Thoracic aorta (tissue), 2 donors: ENCODE results near the gene TMPRSS3. TPM values are rescaled to one million over a fixed set of nuclear protein-coding genes. Genes with fewer than 3 reads are reported as not detected.

Source experiments
- ATAC-seq: fragments of 150-250 bp; one replicate; pipeline ENCODE4 v1.8.0; 2017; ENCODE audit warnings: low read depth; ENCODE audit not compliant: insufficient number of reproducible peaks, low FRiP score
- DNase-seq: peaks from one replicate; pipeline ENCODE4 v3.0.0-alpha.2; 2020; ENCODE audit warnings: low spot score
- H3K27ac ChIP-seq, 2 donors: fragments of 200-600 bp; sonication (generic); 1 replicate in 1 of 2; 2 replicates in 1 of 2; pipeline ENCODE4 v1.5.1; 2016; ENCODE audit warnings: mild to moderate bottlenecking in 2 of 2, moderate library complexity in 2 of 2
- H3K27me3 ChIP-seq: fragments of 200-600 bp; sonication (generic); replicated peaks from 2 replicates; pipeline ENCODE4 v1.6.0; 2016; ENCODE audit warnings: mild to moderate bottlenecking; ENCODE audit not compliant: insufficient read depth
- H3K36me3 ChIP-seq: fragments of 200-600 bp; sonication (generic); one replicate; pipeline ENCODE4 v1.5.1; 2016
- H3K4me1 ChIP-seq, 2 donors: fragments of 200-600 bp; sonication (generic); 1 replicate in 1 of 2; 2 replicates in 1 of 2; pipeline versions ENCODE4 v1.5.1 to v1.6.0; 2016; ENCODE audit warnings: low read depth in 2 of 2, mild to moderate bottlenecking in 1 of 2; ENCODE audit not compliant: control insufficient read depth in 1 of 2
- H3K4me3 ChIP-seq: fragments of 200-600 bp; sonication (generic); 2 replicates; pipeline ENCODE4 v1.5.1; 2016; ENCODE audit warnings: mild to moderate bottlenecking
- H3K9me3 ChIP-seq: fragments of 200-600 bp; sonication (generic); 2 replicates; pipeline ENCODE4 v1.5.1; 2016
- total RNA-seq, 2 donors: library from RNA; depleted of rRNA; stranded (reverse); fragments of >200 nt; gene quantifications; one replicate each; pipeline versions ENCODE4 v1.1.0 to v1.2.3, GENCODE V29; 2016
- TF ChIP-seq, protein P1 (sequence below): fragments of 200-600 bp; sonication (generic); IDR thresholded peaks from one replicate; pipeline ENCODE4 v1.5.1; 2019; ENCODE audit warnings: antibody characterized with exemption

The TMPRSS3 gene
- total RNA-seq, 2 donors from 2014 or later = not detected

GRCh38 chr21:42423685-42424084, 27.8 kb upstream of the TMPRSS3 start:
- H3K36me3 ChIP-seq = no peaks in the 10 kb centered on the region
- H3K4me1 ChIP-seq = no peaks in the 10 kb centered on the region
- ATAC-seq = no peak
- TF ChIP-seq, protein P1, sequence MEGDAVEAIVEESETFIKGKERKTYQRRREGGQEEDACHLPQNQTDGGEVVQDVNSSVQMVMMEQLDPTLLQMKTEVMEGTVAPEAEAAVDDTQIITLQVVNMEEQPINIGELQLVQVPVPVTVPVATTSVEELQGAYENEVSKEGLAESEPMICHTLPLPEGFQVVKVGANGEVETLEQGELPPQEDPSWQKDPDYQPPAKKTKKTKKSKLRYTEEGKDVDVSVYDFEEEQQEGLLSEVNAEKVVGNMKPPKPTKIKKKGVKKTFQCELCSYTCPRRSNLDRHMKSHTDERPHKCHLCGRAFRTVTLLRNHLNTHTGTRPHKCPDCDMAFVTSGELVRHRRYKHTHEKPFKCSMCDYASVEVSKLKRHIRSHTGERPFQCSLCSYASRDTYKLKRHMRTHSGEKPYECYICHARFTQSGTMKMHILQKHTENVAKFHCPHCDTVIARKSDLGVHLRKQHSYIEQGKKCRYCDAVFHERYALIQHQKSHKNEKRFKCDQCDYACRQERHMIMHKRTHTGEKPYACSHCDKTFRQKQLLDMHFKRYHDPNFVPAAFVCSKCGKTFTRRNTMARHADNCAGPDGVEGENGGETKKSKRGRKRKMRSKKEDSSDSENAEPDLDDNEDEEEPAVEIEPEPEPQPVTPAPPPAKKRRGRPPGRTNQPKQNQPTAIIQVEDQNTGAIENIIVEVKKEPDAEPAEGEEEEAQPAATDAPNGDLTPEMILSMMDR = no peak
- no peak for DNase-seq
- H3K27ac ChIP-seq = no peak overlapping the region
- H3K9me3 ChIP-seq = no peaks in the 10 kb centered on the region
- H3K4me3 ChIP-seq = no peak overlapping the region
- H3K27me3 ChIP-seq = no peaks in the 10 kb centered on the region

- ATAC-seq = no peak
- H3K9me3 ChIP-seq = no peaks in the 10 kb centered on the region
- H3K27me3 ChIP-seq = no peaks in the 10 kb centered on the region
- TF ChIP-seq, protein P1 = no peak
- no peak overlapping the region for H3K27ac ChIP-seq
- H3K4me3 ChIP-seq = no peak overlapping the region
- no peak for DNase-seq
- H3K4me1 ChIP-seq = no peaks in the 10 kb centered on the region
- no peaks in the 10 kb centered on the region for H3K36me3 ChIP-seq
Observed at GRCh38 chr21:42423197-42423675, 27.4 kb upstream of the TMPRSS3 start.

- Histone ChIP-seq H3K27ac (no peak overlapping the region), H3K27me3 (no peaks in the 10 kb centered on the region), H3K4me1 (no peaks in the 10 kb centered on the region), H3K9me3 (no peaks in the 10 kb centered on the region), H3K4me3 (no peak overlapping the region), H3K36me3 (no peaks in the 10 kb centered on the region)
- TF ChIP-seq, protein P1 = no peak
- no peak for DNase-seq
- ATAC-seq = no peak
Observed at GRCh38 chr21:42421018-42421793, 25.4 kb upstream of the TMPRSS3 start.

GRCh38 chr21:42419845-42420244, 24.0 kb upstream of the TMPRSS3 start:
- Histone ChIP-seq H3K36me3 (no peaks in the 10 kb centered on the region), H3K4me1 (no peaks in the 10 kb centered on the region), H3K9me3 (no peaks in the 10 kb centered on the region), H3K27ac (no peak overlapping the region), H3K4me3 (no peak overlapping the region), H3K27me3 (no peaks in the 10 kb centered on the region)
- DNase-seq (no peak), ATAC-seq (no peak)
- TF ChIP-seq, protein P1 = no peak

DNA sequence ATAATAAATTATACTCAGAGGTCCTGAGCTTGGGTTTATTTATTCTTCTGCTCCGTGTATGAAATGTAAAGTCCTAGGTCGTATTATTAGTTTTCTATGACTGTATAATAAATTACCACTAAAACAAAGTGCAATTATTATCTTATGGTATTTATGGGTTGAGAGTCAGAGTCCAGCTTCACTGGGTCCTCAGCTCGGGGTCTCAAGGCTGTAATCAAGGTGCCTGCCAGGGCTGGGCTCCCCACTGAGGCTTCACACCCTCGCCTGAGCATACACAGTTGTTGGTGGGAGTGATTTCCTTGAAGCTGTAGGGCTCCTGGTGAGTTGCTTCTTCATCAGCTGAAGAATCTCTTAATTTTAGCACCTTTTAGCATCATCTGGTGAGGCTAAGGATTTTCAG, 23.0 kb upstream of the TMPRSS3 start:
- TF ChIP-seq, protein P1 = no peak
- H3K4me1 ChIP-seq = no peaks in the 10 kb centered on the region
- no peak overlapping the region for H3K27ac ChIP-seq
- no peak overlapping the region for H3K4me3 ChIP-seq
- no peaks in the 10 kb centered on the region for H3K27me3 ChIP-seq
- DNase-seq (no peak), ATAC-seq (no peak)
- H3K36me3 ChIP-seq = no peaks in the 10 kb centered on the region
- H3K9me3 ChIP-seq = no peaks in the 10 kb centered on the region
